ENCODE results near the gene NEURL3. TPM values are rescaled to one million over a fixed set of nuclear protein-coding genes. Genes with fewer than 3 reads are reported as not detected.

Gene NEURL3
- total and polyA plus RNA-seq, 2 of the 8 experiments (the other 6 are each of a cell fraction or from before 2014, with no cell fraction given): not detected

GRCh38 chr2:96503637-96504243 is 1.4 kb downstream of the NEURL3 start (continued):
- no peak for TF ChIP-seq EZH2 (IDR thresholded peaks at IDR 0.05; ENCODE audit: low read depth, low read length, severe bottlenecking)

All from H1 (cell line).